SK-N-SH (cell line): ENCODE results near the gene PFKL. TPM values are rescaled to one million over a fixed set of nuclear protein-coding genes. Genes with fewer than 3 reads are reported as not detected.

Experiments used
- CTCF ChIA-PET: fragments of 300-600, 350-600 bp; formaldehyde crosslinking; extraction: SDS; loops from one replicate; lab custom pipeline; 2021; lab: Yijun Ruan, JAX
- POLR2A ChIA-PET: fragments of 350-600 bp; sonication (Branson Sonifier 250); formaldehyde crosslinking; extraction: SDS; loops from one replicate; lab custom pipeline; 2020; ENCODE audit warnings: antibody characterized with exemption, inconsistent platforms; lab: Yijun Ruan, JAX
- DNase-seq: peaks from one replicate; pipeline ENCODE4 v3.0.0; 2012
- H2AFZ ChIP-seq: fragments of 200-600 bp; sonication (generic); 2 replicates; pipeline ENCODE4 v1.8.1; 2016; ENCODE audit warnings: antibody characterized with exemption, mild to moderate bottlenecking, low read depth
- H3F3A ChIP-seq: fragments of 200-600 bp; sonication (generic); replicated peaks from 2 replicates; pipeline ENCODE3; 2016; ENCODE audit warnings: antibody characterized with exemption, mild to moderate bottlenecking; ENCODE audit not compliant: insufficient read depth
- H3K27ac ChIP-seq, 2 experiments: fragments of 200-500 bp in 1 of 2; fragments of 200-600 bp in 1 of 2; sonication (Bioruptor generic) in 1 of 2; sonication (generic), shearing (Covaris generic) in 1 of 2; 2 replicates each; pipeline versions ENCODE4 v1.5.1 to v1.6.1; 2014 to 2016; ENCODE audit warnings: low read depth in 2 of 2, inconsistent platforms in 1 of 2, low read length in 1 of 2, mild to moderate bottlenecking in 1 of 2, mixed read lengths in 1 of 2
- H3K27me3 ChIP-seq: fragments of 200-600 bp; sonication (generic), shearing (Covaris generic); 2 replicates; pipeline ENCODE4 v1.6.1; 2016; ENCODE audit warnings: mixed run types; ENCODE audit not compliant: insufficient read depth
- H3K36me3 ChIP-seq, 2 experiments: fragments of 200-500 bp in 1 of 2; fragments of 200-600 bp in 1 of 2; sonication (Bioruptor generic) in 1 of 2; sonication (generic) in 1 of 2; replicated peaks in 1 of 2; 2 replicates each; pipeline versions ENCODE3 to v1.5.1; 2014 to 2016; ENCODE audit warnings: low read length in 1 of 2, mild to moderate bottlenecking in 1 of 2; ENCODE audit not compliant: insufficient read depth in 2 of 2, control insufficient read depth in 1 of 2
- H3K4me1 ChIP-seq, 2 experiments: fragments of 200-500 bp in 1 of 2; fragments of 200-600 bp in 1 of 2; sonication (Bioruptor generic) in 1 of 2; sonication (generic), shearing (Covaris generic) in 1 of 2; 2 replicates each; pipeline versions ENCODE4 v1.5.1 to v1.6.1; 2014 to 2016; ENCODE audit warnings: low read depth in 1 of 2, low read length in 1 of 2, mixed run types in 1 of 2; ENCODE audit not compliant: insufficient read depth in 2 of 2, control insufficient read depth in 1 of 2
- H3K4me2 ChIP-seq: fragments of 200-600 bp; sonication (generic), shearing (Covaris generic); 2 replicates; pipeline ENCODE4 v1.6.1; 2017; ENCODE audit warnings: mixed run types
- H3K4me3 ChIP-seq, 2 experiments: fragments of 200-500 bp in 1 of 2; fragments of 200-600 bp in 1 of 2; sonication (Bioruptor generic) in 1 of 2; sonication (generic), shearing (Covaris generic) in 1 of 2; 2 replicates each; pipeline versions ENCODE4 v1.5.1 to v1.8.1; 2014 to 2016; ENCODE audit warnings: low read depth in 2 of 2, inconsistent platforms in 1 of 2, low read length in 1 of 2, mild to moderate bottlenecking in 1 of 2, mixed read lengths in 1 of 2, moderate library complexity in 1 of 2
- H3K79me2 ChIP-seq: fragments of 200-600 bp; sonication (generic); 2 replicates; pipeline ENCODE4 v1.8.1; 2017; ENCODE audit warnings: mild to moderate bottlenecking; ENCODE audit not compliant: insufficient read depth
- H3K9ac ChIP-seq: fragments of 200-600 bp; sonication (generic); 2 replicates; pipeline ENCODE4 v1.6.1; 2017; ENCODE audit warnings: mixed run types
- H3K9me2 ChIP-seq: fragments of 200-600 bp; sonication (generic); 2 replicates; pipeline ENCODE4 v1.6.1; 2017; ENCODE audit warnings: mixed run types
- H3K9me3 ChIP-seq: fragments of 200-600 bp; sonication (generic); 2 replicates; pipeline ENCODE4 v1.6.1; 2017; ENCODE audit warnings: mixed run types, mild to moderate bottlenecking, moderate library complexity
- H4K20me1 ChIP-seq: fragments of 200-600 bp; sonication (generic); 2 replicates; pipeline ENCODE4 v1.6.1; 2017; ENCODE audit warnings: mild to moderate bottlenecking, mixed run types; ENCODE audit not compliant: insufficient read depth
- CHD2 ChIP-seq: fragments of 150-350 bp; IDR thresholded peaks from 2 replicates; pipeline ENCODE4 v1.6.1; 2018; ENCODE audit warnings: low read length; ENCODE audit not compliant: partially characterized antibody
- ELF1 ChIP-seq: IDR thresholded peaks from 2 replicates; pipeline ENCODE4 v1.4.0; 2012
- FOXJ3 ChIP-seq: sonication (generic); formaldehyde crosslinking; IDR thresholded peaks from 2 replicates; pipeline ENCODE4 v1.5.1; 2020; ENCODE audit warnings: mild to moderate bottlenecking, missing genetic modification reagents
- FOXM1 ChIP-seq: IDR thresholded peaks from 2 replicates; pipeline ENCODE4 v1.4.0; 2012; ENCODE audit warnings: low read depth, mild to moderate bottlenecking
- GATA2 ChIP-seq: sonication (generic); formaldehyde crosslinking; IDR thresholded peaks from 2 replicates; pipeline ENCODE4 v1.5.0; 2020; ENCODE audit warnings: mild to moderate bottlenecking, missing genetic modification reagents
- IRF3 ChIP-seq: fragments of 150-350 bp; IDR thresholded peaks from 2 replicates; pipeline ENCODE4 v1.6.1; 2016; ENCODE audit warnings: mild to moderate bottlenecking, low read depth, low read length
- MAX ChIP-seq: IDR thresholded peaks from 2 replicates; pipeline ENCODE4 v1.4.0; 2012; ENCODE audit warnings: low read depth
- MXI1 ChIP-seq: IDR thresholded peaks from 2 replicates; pipeline ENCODE4 v1.6.1; 2012; ENCODE audit warnings: mild to moderate bottlenecking, low read depth, low read length, improper control_type of control experiment
- NFIC ChIP-seq: IDR thresholded peaks from 2 replicates; pipeline ENCODE4 v1.4.0; 2012; ENCODE audit warnings: borderline replicate concordance
- POLR2AphosphoS5 ChIP-seq: IDR thresholded peaks from 2 replicates; pipeline ENCODE4 v1.6.1; 2012; ENCODE audit warnings: low read depth, low read length
- RAD21 ChIP-seq: IDR thresholded peaks from 2 replicates; pipeline ENCODE4 v1.6.1; 2012; ENCODE audit warnings: mild to moderate bottlenecking, low read length
- RFX5 ChIP-seq: IDR thresholded peaks from 2 replicates; pipeline ENCODE4 v1.6.1; 2012; ENCODE audit warnings: mild to moderate bottlenecking, improper control_type of control experiment, low read length
- RXRA ChIP-seq: IDR thresholded peaks from 2 replicates; pipeline ENCODE4 v1.4.0; 2012; ENCODE audit warnings: low read depth, mild to moderate bottlenecking, borderline replicate concordance
- SIN3A ChIP-seq: IDR thresholded peaks from 2 replicates; pipeline ENCODE4 v1.6.1; 2012; ENCODE audit warnings: low read depth, mild to moderate bottlenecking, low read length, moderate library complexity, borderline replicate concordance
- TAF1 ChIP-seq: IDR thresholded peaks from 2 replicates; pipeline ENCODE4 v1.6.1; 2012; ENCODE audit warnings: low read depth, mild to moderate bottlenecking, low read length, moderate library complexity, borderline replicate concordance
- TCF12 ChIP-seq: IDR thresholded peaks from 2 replicates; pipeline ENCODE4 v1.4.0; 2012
- USF2 ChIP-seq: fragments of 150-350 bp; IDR thresholded peaks from 2 replicates; pipeline ENCODE4 v1.6.1; 2017; ENCODE audit warnings: antibody characterized with exemption, low read length, low read depth, borderline replicate concordance
- YY1 ChIP-seq: IDR thresholded peaks from 2 replicates; pipeline ENCODE4 v1.4.0; 2012; ENCODE audit warnings: low read depth, mild to moderate bottlenecking
- WGBS: methylation state at CpG from one replicate; pipeline ENCODE4 v1.1.6; 2017; ENCODE audit warnings: low lambda C conversion rate; 5-methylcytosine and 5-hydroxymethylcytosine counted together
- polyA plus RNA-seq, 3 experiments: library from polyadenylated mRNA; depleted of rRNA; stranded (reverse); fragments of >200 nt; gene quantifications; 2 replicates each; pipeline ENCODE4 v1.2.3, GENCODE V29; 2012
- TF ChIP-seq, protein P1 (sequence below): IDR thresholded peaks from 2 replicates; pipeline ENCODE4 v1.4.0; 2012; ENCODE audit warnings: low read depth, borderline replicate concordance

Gene PFKL
- polyA plus RNA-seq, 1 of the 3 experiments (the other 2 are of a cell fraction), result 118 TPM

DNA sequence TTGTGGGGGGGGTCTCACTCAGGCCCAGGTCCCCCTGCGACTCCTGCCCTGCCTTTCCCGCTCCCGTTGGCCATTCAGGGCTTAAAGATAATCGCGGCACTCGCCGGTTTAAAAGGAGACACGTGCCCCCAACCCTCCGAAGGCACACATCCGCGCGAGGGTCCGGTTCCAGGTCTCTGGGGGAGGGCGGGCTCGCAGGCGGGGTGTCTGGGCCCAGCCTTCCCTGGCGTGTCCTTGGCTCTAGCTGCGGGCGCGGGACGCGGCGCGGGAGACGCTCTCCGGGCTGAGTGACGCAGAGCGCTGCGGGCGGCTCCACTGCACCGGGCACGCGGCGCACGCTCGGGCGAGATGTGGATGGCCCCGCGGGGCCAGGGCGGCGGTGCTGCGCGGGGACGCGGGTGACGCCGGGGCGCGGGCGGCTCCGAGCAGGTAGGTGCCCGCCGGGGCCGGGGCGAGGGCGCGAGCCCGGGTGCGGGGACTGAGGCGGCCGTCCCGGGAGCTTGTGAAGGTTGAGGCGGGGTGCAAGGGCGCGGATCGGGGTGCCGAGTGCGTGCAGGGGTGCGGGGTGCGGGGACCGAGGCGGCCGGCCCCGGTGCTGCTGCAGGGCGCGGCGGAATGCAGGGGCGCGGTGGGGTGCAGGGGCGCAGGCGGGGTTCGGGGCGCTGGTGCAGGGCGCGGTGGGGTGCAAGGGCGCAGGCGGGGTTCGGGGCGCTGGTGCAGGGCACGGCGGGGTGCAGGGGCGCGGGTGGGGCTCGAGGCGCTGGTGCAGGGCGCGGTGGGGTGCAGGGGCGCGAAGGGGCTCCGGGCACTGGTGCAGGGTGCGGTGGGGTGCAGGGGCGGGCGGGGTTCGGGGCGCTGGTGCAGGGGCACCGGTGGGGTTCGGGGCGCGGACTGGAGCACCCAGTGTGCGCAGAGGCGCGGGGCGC, 50.3 kb downstream of the PFKL start:
- peaks cover 61% of the 10 kb centered on the region for H3K27me3 ChIP-seq
- no peak for DNase-seq

More for the DNA sequence above, 50.3 kb downstream of the PFKL start:
- Histone ChIP-seq H2AFZ (no peak overlapping the region), H3K36me3 (no peaks in the 10 kb centered on the region), H3K4me3 (no peak overlapping the region), H3K9me2 (no peaks in the 10 kb centered on the region), H4K20me1 (no peaks in the 10 kb centered on the region), H3K9me3 (no peaks in the 10 kb centered on the region), H3K4me1 (no peaks in the 10 kb centered on the region), H3K27ac (no peak overlapping the region)
- ChIA-PET CTCF (no interaction called here), POLR2A (no interaction called here)
- no peak for TF ChIP-seq FOXJ3 (CRISPR knock-in tag)
- TF ChIP-seq RFX5, result no peak
- no peak for TF ChIP-seq NFIC
- no peak for TF ChIP-seq IRF3
- TF ChIP-seq GATA2, result no peak
- no peak for TF ChIP-seq TAF1
- TF ChIP-seq RXRA, result no peak
- TF ChIP-seq SIN3A, result no peak
- no peak for TF ChIP-seq TCF12
- TF ChIP-seq YY1, result no peak
- TF ChIP-seq POLR2AphosphoS5, result no peak
- no peak for TF ChIP-seq MXI1
- TF ChIP-seq USF2, result no peak
- TF ChIP-seq RAD21, result no peak
- no peak for TF ChIP-seq CHD2
- TF ChIP-seq, protein P1, sequence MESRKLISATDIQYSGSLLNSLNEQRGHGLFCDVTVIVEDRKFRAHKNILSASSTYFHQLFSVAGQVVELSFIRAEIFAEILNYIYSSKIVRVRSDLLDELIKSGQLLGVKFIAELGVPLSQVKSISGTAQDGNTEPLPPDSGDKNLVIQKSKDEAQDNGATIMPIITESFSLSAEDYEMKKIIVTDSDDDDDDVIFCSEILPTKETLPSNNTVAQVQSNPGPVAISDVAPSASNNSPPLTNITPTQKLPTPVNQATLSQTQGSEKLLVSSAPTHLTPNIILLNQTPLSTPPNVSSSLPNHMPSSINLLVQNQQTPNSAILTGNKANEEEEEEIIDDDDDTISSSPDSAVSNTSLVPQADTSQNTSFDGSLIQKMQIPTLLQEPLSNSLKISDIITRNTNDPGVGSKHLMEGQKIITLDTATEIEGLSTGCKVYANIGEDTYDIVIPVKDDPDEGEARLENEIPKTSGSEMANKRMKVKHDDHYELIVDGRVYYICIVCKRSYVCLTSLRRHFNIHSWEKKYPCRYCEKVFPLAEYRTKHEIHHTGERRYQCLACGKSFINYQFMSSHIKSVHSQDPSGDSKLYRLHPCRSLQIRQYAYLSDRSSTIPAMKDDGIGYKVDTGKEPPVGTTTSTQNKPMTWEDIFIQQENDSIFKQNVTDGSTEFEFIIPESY, result no peak
- no peak for TF ChIP-seq FOXM1
- no peak for TF ChIP-seq MAX
- TF ChIP-seq ELF1, result no peak
- TF ChIP-seq, all 33 proteins: peak for 0
- no peak overlapping the region for H3K4me2 ChIP-seq
- H3K79me2 ChIP-seq, result no peaks in the 10 kb centered on the region
- H3K9ac ChIP-seq, result no peak overlapping the region
- 13% methylated on average over 44 of the region's 113 CpGs for WGBS
- H3F3A ChIP-seq, result no peaks in the 10 kb centered on the region
